CD4-positive, alpha-beta T cell (primary cell): ENCODE measurements around the gene ZCCHC18. TPM values are rescaled to one million over a fixed set of nuclear protein-coding genes. Genes with fewer than 3 reads are reported as not detected.

Experiments used
- ATAC-seq: fragments of 200-7000 bp; cut with Tn5 transposase; one replicate; pipeline ENCODE4 v1.10.0; 2022; ENCODE audit warnings: mild to moderate bottlenecking; ENCODE audit not compliant: poor library complexity
- CTCF ChIA-PET: fragments of 350-600 bp; sonication (Branson Sonifier 250); formaldehyde crosslinking; loops from one replicate; lab custom pipeline; 2021; ENCODE audit warnings: antibody characterized with exemption, inconsistent platforms; lab: Charles Lee
- POLR2A ChIA-PET: fragments of 350-600 bp; sonication (Branson Sonifier 250); formaldehyde crosslinking; loops from one replicate; lab custom pipeline; 2021; ENCODE audit warnings: antibody characterized with exemption, inconsistent platforms; lab: Charles Lee
- DNase-seq, 14 experiments: peaks; one replicate each; pipeline ENCODE4 v3.0.0-alpha.2; 2013 to 2020; ENCODE audit warnings: mixed read lengths in 2 of 14
- H3K27ac ChIP-seq, 2 donors: one replicate each; pipeline versions ENCODE4 v1.5.1 to v1.7.0; 2013; ENCODE audit warnings: low read length in 2 of 2, low read depth in 1 of 2, mild to moderate bottlenecking in 1 of 2
- H3K27me3 ChIP-seq, 2 experiments: 1 replicate in 1 of 2; 2 replicates in 1 of 2; pipeline versions ENCODE4 v1.6.1 to v1.7.0; 2013; ENCODE audit warnings: low read length in 2 of 2, control low read depth in 1 of 2, mild to moderate bottlenecking in 1 of 2, moderate library complexity in 1 of 2; ENCODE audit not compliant: insufficient read depth in 2 of 2, control insufficient read depth in 1 of 2
- H3K36me3 ChIP-seq: one replicate; pipeline ENCODE4 v1.6.1; 2013; ENCODE audit warnings: low read length, control low read depth; ENCODE audit not compliant: insufficient read depth
- H3K4me1 ChIP-seq: one replicate; pipeline ENCODE4 v1.6.1; 2013; ENCODE audit warnings: low read length, control low read depth; ENCODE audit not compliant: insufficient read depth
- H3K4me3 ChIP-seq: one replicate; pipeline ENCODE4 v1.5.1; 2013; ENCODE audit warnings: mild to moderate bottlenecking, low read length, moderate library complexity
- H3K9me3 ChIP-seq, 2 experiments: 1 replicate in 1 of 2; 2 replicates in 1 of 2; pipeline versions ENCODE4 v1.6.1 to v1.7.0; 2013; ENCODE audit warnings: low read length in 2 of 2, mild to moderate bottlenecking in 2 of 2, control low read depth in 1 of 2, moderate library complexity in 1 of 2; ENCODE audit not compliant: control insufficient read depth in 1 of 2, insufficient read depth in 1 of 2
- H3K27ac Mint-ChIP-seq: one replicate; pipeline ENCODE4 v1.8.0; 2020; ENCODE audit warnings: mixed read lengths
- H3K27me3 Mint-ChIP-seq: one replicate; pipeline ENCODE4 v1.8.0; 2021; ENCODE audit warnings: mixed read lengths
- H3K36me3 Mint-ChIP-seq: one replicate; pipeline ENCODE4 v1.8.0; 2021; ENCODE audit warnings: low read depth, mixed read lengths
- H3K4me1 Mint-ChIP-seq: one replicate; pipeline ENCODE4 v1.8.0; 2021; ENCODE audit warnings: low read depth, mixed read lengths
- H3K4me3 Mint-ChIP-seq: one replicate; pipeline ENCODE4 v1.8.0; 2020; ENCODE audit warnings: mild to moderate bottlenecking, mixed read lengths
- H3K9me3 Mint-ChIP-seq: one replicate; pipeline ENCODE4 v1.8.0; 2020; ENCODE audit warnings: mixed read lengths
- intact Hi-C, 2 experiments: fragments of 100-400 bp; cut with DNase I in 1 of 2; cut with micrococcal nuclease in 1 of 2; formaldehyde crosslinking; loops; one replicate each; pipeline versions ENCODE4 v1.15.1 to v1.9.0; 2023 to 2025; cut with DNase I, micrococcal nuclease
- total RNA-seq, 174 experiments: library from RNA in 2 of 174; stranded (reverse) in 2 of 174; gene quantifications; one replicate each; pipeline ENCODE4 v1.2.3 and lab custom pipeline; 2021 to 2026
- TF ChIP-seq, protein P1 (sequence below): fragments of 200-600 bp; IDR thresholded peaks from one replicate; pipeline ENCODE4 v1.8.0; 2022; ENCODE audit warnings: antibody characterized with exemption, mild to moderate bottlenecking

The ZCCHC18 gene
- total RNA-seq, 2 experiments from 2014 or later, result 2.9 to 3.8 TPM

DNA sequence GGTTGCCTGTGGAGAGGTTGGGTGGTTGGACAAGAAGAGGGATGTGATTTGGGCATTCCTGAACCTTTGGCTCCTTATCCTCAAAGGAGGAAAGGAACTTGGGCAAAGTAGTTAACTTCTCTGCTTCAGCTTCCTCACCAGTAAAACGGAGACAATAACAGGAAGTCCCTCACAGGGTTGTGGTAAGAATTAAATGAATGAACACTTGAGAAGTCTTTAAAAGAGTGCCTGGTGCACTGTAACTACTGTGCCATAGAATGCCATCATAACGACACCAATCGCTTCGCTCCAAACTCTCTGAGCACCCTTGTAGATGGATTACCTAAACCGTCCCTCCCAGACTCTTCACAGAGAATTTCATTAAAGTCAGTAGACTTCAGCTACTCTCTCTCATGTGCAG is 10.5 kb downstream of the ZCCHC18 start:
- Histone ChIP-seq H3K27ac (no peak overlapping the region), H3K4me3 (no peak overlapping the region), H3K27me3 (no peaks in the 10 kb centered on the region), H3K4me1 (peaks cover 12% of the 10 kb centered on the region), H3K36me3 (peaks cover 8% of the 10 kb centered on the region), H3K9me3 (no peaks in the 10 kb centered on the region)
- H3K36me3 Mint-ChIP-seq, result peaks cover 32% of the 10 kb centered on the region
- ChIA-PET CTCF (interaction anchor here (1.4 kb wide), 1 partner anchor 10 kb away, joined by 4 read pairs; no protein-coding TSS in a partner anchor), POLR2A (interaction anchor here (1.0 to 2.6 kb wide), 4 partner anchors 10 to 204 kb away, joined by 3 to 14 read pairs (median 7); partner anchors contain the start of genes SLC25A53 and ZCCHC18)
- ATAC-seq (peak; percentile 93), DNase-seq (peak in 3 of 14 experiments; percentile 16 to 31 (median 23))
- peak overlapping the region; percentile 16 for H3K4me3 Mint-ChIP-seq
- H3K9me3 Mint-ChIP-seq, result no peaks in the 10 kb centered on the region
- H3K27ac Mint-ChIP-seq, result peak overlapping the region; percentile 89
- no peaks in the 10 kb centered on the region for H3K27me3 Mint-ChIP-seq
- peaks cover 28% of the 10 kb centered on the region for H3K4me1 Mint-ChIP-seq
- intact Hi-C loops, result no loop called here
- TF ChIP-seq, protein P1, sequence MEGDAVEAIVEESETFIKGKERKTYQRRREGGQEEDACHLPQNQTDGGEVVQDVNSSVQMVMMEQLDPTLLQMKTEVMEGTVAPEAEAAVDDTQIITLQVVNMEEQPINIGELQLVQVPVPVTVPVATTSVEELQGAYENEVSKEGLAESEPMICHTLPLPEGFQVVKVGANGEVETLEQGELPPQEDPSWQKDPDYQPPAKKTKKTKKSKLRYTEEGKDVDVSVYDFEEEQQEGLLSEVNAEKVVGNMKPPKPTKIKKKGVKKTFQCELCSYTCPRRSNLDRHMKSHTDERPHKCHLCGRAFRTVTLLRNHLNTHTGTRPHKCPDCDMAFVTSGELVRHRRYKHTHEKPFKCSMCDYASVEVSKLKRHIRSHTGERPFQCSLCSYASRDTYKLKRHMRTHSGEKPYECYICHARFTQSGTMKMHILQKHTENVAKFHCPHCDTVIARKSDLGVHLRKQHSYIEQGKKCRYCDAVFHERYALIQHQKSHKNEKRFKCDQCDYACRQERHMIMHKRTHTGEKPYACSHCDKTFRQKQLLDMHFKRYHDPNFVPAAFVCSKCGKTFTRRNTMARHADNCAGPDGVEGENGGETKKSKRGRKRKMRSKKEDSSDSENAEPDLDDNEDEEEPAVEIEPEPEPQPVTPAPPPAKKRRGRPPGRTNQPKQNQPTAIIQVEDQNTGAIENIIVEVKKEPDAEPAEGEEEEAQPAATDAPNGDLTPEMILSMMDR, result no peak

- H3K9me3 Mint-ChIP-seq, result no peaks in the 10 kb centered on the region
- Histone ChIP-seq H3K36me3 (peaks cover 22% of the 10 kb centered on the region), H3K27ac (no peak overlapping the region), H3K9me3 (no peaks in the 10 kb centered on the region), H3K4me1 (peaks cover 12% of the 10 kb centered on the region), H3K4me3 (no peak overlapping the region), H3K27me3 (no peaks in the 10 kb centered on the region)
- H3K4me1 Mint-ChIP-seq, result peaks cover 27% of the 10 kb centered on the region
- no peak for ATAC-seq
- ChIA-PET CTCF (no interaction called here), POLR2A (no interaction called here)
- H3K27ac Mint-ChIP-seq, result no peak overlapping the region
- TF ChIP-seq, protein P1, result no peak
- DNase-seq, result no peak
- no peaks in the 10 kb centered on the region for H3K27me3 Mint-ChIP-seq
- intact Hi-C loops, result no loop called here
- H3K4me3 Mint-ChIP-seq, result no peak overlapping the region
- peaks cover 60% of the 10 kb centered on the region for H3K36me3 Mint-ChIP-seq
Measured at GRCh38 chrX:104126856-104127255, 14.5 kb downstream of the ZCCHC18 start.

DNA sequence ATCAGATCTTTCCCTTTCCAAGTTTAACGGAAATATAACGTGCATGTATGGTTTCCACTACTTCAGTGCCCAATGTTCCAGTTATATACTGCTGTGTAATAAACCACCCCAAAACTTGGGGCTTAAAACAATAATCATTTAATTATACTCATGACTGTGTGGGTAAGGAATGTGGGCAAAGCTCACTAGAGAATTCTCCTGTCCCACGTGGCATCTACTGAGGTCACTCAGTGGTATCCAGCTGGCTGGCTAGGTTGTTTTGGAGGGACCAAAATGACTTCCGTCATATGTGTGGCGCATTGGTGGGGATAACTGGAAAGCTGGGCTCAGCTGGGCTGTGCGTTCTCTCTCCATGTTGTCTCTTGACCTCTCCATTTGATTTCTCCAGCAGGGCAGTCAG is 18.5 kb downstream of the ZCCHC18 start:
- POLR2A ChIA-PET, result no interaction called here
- H3K4me3 Mint-ChIP-seq, result no peak overlapping the region
- DNase-seq, result no peak
- no peak overlapping the region for H3K27ac Mint-ChIP-seq
- CTCF ChIA-PET, result no interaction called here
- peaks cover 7% of the 10 kb centered on the region for H3K4me1 ChIP-seq
- H3K27ac ChIP-seq, result no peak overlapping the region
- peaks cover 43% of the 10 kb centered on the region for H3K36me3 Mint-ChIP-seq
- H3K27me3 Mint-ChIP-seq, result no peaks in the 10 kb centered on the region
- intact Hi-C loops, result no loop called here
- no peak for ATAC-seq
- TF ChIP-seq, protein P1, result no peak
- H3K4me1 Mint-ChIP-seq, result peaks cover 17% of the 10 kb centered on the region
- H3K36me3 ChIP-seq, result peaks cover 17% of the 10 kb centered on the region
- no peak overlapping the region for H3K4me3 ChIP-seq
- H3K27me3 ChIP-seq, result no peaks in the 10 kb centered on the region
- no peaks in the 10 kb centered on the region for H3K9me3 ChIP-seq
- H3K9me3 Mint-ChIP-seq, result no peaks in the 10 kb centered on the region
